Pons (tissue), 1 donor: ENCODE results near the gene POMT2.
A peak's percentile ranks its signal among the peaks of the same experiment; 100 is the strongest.
"Not testable (repeated sequence)": the region's sequence is repeated elsewhere in the genome, so short reads cannot be mapped to it uniquely, and the experiment has no call there.

Experiments used
- DNase-seq: peaks from one replicate; pipeline ENCODE4 v3.0.0-alpha.2; 2016; ENCODE audit warnings: low spot score

Gene POMT2

DNA sequence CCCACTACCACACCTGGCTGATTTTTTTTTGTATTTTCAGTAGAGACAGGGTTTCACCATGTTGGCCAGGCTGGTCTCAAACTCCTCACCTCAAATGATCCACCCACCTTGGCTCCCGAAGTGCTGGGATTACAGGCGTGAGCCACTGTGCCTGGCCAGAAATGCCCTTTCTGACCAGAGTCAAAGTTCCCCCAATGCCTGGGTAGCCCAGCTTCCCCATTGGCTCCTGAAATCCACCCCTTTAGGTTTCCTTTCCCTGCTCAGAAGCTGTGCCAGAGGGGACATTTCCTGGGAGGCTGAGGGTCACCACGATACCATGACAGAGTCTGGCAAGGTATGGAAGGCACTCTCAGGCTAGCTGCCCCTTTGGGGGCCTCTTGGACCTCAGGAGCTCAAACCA lies 3.6 kb upstream of the POMT2 start:
- no peak for DNase-seq

- DNase-seq: no peak
These were observed 2.9 kb upstream of the POMT2 start for GRCh38 chr14:77323571-77323970.

DNA sequence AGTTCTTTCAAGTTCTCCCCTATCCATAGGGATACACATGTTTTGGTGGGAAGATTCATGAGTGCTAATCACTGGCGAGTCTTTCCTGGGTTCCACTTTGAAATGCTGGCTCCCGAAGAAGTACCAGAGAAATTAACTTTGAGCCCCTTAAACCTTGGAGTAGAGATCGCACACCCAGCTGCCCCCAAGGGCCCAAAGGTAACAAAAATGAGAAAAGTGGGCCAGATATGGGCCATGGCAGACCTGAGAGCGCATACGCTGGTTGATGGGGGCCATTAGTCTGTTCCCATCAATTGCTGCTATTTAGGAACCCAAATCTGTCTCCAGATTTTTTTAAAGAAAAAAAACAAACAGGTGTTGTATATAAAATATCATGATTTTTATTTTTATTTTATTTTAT lies 2.3 kb upstream of the POMT2 start:
- DNase-seq: no peak

DNA sequence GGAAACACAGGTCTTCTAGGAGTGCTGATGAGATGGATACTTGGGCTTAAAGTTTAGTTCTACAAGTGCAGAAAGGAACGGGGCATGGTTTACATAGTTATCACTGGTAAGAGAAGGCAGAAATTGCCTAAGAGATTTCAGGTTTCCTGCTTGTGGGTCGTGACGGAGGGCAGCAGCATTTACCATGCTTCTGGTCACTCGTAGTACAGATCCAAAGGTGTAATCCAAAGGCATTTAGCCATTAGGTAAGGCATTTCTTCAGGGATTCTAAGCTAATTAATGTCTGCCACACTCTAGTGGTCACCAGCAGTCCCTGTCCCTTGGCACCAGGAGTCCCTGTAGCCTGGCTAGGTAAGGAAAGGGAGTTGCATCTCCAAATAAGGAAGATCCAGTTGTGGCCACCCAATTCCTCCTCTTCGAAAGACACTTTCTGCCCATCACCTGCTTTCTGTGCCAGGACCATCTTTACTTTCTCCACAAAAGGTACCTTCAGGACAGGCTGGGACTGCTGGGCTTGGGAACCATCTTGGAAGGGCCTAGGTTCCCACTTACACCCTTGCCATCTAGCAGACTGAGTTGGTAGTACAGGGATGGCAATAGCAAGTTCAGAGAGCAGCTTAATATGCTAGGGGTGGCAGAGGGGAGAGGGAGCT lies 1.7 kb upstream of the POMT2 start:
- DNase-seq: no peak

GRCh38 chr14:77319422-77319821 lies 1.3 kb downstream of the POMT2 start:
- peak; percentile 76 for DNase-seq

DNA sequence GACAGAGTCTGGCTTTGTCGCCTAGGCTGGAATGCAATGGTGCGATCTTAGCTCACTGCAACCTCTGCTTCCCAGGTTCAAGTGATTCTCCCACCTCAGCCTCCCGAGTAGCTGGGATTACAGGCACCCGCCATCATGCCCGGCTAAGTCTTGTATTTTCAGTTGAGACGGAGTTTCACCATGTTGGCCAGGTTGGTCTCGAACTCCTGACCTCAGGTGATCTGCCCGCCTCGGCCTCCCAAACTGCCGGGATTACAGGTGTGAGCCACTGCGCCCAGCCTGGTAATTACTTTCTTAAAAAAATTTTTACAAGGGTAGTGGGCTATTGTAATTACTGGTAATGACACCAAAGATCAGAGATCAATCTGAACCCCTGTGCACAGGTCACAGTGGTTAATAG lies 1.9 kb downstream of the POMT2 start:
- DNase-seq: not testable (repeated sequence)

DNA sequence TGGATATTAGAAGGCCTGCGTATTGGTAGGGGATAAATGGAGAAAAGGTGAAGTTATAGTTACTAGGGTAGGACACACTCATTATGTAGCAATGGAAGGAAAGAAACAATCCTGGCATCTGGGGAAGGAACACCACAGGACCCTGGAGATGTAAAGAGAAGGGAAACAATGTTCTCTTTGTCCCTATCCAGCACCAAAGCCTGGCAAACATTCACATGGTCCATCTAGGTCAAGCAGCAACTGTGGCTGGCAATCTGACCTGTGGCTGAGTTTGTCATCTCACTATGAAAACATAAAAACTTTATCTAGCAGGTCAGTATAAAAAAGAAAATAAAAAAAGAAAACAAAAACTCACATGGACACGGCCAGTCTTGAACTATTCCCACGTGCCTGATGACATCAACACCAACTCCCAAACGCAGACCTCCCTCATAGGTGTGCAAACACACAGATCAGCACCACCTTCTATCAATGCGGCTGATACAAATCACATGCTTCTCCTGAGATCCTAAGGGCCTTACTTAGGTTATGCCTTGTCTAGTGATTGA lies 2.6 kb downstream of the POMT2 start:
- DNase-seq: peak; percentile 90

DNA sequence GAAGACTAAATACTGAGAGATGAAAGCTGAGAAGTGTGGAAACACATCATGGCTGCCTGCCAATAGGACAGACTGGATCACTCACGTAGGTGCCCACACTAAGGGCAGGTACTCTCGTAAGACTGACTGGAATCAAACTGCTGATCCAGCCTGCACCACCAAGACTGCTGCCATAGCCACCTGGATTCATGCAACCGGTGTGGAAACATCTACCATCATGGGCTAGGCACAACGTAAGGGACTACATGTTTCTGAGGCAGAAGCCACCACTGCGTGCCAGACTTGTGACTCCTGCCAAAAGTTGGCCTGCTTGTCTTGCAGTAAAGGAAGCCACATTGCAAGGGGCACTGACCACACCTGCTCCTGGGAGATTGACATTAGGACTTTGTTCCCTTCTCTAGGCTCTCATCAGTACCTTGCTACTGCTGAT lies 3.8 kb downstream of the POMT2 start:
- no peak for DNase-seq

DNA sequence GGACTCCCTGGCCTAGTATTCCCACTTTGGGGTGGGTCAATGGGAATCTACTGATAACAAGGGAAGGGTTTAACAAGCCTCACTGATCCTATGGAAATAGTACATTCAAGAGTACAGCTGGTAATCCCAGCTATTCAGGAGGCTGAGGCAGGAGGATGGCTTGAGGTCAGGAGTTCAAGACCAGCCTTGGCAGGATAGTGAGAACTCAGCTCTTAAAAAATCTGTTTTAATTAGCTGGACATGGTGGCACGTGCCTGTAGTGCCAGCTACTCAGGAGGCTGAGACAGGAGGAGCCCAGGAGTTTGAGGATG lies 4.5 kb downstream of the POMT2 start:
- no peak for DNase-seq

DNA sequence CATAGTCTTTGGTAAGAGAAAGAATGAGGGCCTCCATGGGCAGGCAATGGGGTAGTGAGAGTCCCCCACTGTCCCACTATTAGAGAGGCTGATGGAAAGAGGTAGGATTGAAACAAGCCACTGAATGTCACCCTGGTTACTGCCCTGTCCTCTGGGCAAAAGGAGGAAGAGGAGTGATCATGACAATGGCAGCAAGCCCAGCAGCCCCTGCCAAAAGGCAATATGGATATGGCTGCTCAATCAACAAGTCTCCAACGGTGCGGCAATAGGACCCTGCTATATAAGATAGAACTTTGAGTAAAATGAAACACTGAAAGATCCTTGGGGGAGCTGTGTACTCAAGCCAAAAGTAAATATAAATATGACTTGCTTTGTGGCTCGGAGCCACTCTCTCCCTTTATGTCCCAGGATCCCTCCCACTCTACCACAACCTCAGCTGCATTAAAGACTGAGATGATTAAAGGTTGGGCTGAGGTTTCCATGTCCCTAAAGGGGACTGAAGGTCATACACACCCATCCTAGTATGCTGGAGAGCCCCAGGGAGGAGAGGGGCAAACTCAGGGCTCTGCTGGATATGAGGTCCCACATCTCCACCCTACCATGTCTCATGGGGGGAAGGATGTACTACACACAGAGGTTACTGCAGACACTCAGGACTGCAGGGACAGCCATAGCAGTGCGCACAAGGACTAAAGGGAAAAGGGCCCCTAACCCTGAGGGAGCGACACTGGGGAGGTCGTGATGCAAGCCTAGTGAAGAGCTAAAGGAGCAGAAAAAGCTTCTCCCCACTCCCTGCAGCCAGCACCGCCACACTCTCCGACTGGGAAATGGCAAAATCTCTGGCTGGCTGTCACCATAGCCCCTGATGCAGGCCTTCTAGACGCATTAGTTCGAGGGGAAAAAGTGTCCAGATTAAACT lies 5.9 kb downstream of the POMT2 start:
- peak; percentile 59 for DNase-seq

DNA sequence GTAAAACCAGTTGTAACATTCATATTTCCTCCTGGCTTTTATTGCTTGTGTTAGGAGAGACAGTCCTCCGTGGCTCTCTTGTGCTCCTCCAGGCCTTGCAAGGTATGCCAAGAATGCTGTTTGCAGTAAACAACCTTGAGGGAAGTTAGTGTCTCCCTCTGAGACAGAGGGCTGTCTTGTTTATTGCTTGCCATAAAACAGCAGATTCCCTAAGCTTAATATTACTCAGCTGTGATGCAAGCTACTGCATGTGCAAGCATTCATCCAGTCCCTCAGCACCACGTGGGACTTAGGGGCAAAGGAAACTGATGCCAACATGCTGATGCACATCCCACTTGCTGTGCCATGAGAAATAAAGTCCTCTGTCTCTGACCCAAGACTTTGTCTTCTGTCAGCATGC lies 6.6 kb downstream of the POMT2 start:
- DNase-seq: peak; percentile 75

DNA sequence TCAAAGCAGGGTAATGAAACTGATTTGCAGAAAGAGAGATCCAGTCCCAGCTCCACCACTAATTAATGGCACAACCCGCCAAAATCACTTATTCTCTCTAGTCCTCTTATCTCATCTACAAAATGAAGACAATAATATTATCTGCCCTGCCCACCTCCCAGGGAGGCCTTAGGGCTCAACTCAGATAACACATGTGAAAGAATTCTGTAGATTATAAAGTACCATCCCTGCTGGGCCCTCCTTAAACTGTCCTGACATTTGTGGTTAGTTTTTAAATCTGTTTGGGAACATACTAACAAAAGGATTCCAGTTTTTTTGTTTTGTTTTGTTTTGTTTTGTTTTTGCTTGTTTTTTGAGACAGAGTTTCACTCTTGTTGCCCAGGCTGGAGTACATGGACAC lies 7.3 kb downstream of the POMT2 start:
- no peak for DNase-seq

DNA sequence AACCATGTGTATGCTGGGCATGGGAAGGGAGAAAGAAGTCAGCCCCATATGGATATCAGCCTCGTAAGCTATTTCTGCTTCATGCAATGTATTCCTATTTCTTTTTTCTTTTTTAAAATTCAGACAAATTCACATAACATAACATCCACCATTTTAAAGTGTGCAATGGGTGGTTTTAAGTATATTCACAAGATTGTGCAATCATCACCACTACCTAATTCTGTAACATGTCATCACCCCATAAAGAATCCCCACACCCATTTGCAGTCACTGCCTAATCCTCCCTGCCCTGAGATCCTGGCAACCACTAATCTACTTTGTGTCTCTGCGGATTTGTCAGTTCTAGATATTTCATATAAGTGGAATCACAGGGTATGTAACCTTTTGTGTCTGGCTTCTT lies 9.5 kb downstream of the POMT2 start:
- DNase-seq: no peak

- DNase-seq: no peak
These were observed 10.7 kb downstream of the POMT2 start for GRCh38 chr14:77310026-77310425.

- no peak for DNase-seq
These were observed 11.6 kb downstream of the POMT2 start for GRCh38 chr14:77309131-77309530.

GRCh38 chr14:77306851-77307496 lies 13.7 kb downstream of the POMT2 start:
- DNase-seq: peak; percentile 90

DNA sequence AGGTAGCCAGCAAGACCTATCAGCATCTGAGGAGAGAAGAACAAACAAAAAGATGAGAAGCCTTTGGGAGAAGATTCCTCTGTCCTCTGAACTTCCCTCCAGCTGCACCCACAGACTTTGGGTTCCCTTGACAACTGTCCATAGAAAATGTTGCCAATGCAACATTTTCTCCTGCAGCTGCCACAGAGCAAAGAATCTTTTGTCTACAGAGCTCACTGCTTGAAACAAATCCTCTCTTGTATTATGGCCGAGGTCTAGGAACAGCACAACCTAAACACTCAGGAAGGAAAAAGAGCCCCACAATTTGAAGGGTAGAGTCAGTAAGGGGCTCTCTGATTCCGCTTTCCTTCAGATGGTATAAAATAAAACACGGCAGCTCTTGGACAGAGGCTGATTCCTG lies 14.3 kb downstream of the POMT2 start:
- DNase-seq: peak; percentile 99

- peak; percentile 63 for DNase-seq
These were observed 15.0 kb downstream of the POMT2 start for GRCh38 chr14:77305696-77306095.

- DNase-seq: peak; percentile 89
These were observed 17.1 kb downstream of the POMT2 start for GRCh38 chr14:77303417-77304156.

GRCh38 chr14:77302926-77303325 lies 17.8 kb downstream of the POMT2 start:
- DNase-seq: no peak

DNA sequence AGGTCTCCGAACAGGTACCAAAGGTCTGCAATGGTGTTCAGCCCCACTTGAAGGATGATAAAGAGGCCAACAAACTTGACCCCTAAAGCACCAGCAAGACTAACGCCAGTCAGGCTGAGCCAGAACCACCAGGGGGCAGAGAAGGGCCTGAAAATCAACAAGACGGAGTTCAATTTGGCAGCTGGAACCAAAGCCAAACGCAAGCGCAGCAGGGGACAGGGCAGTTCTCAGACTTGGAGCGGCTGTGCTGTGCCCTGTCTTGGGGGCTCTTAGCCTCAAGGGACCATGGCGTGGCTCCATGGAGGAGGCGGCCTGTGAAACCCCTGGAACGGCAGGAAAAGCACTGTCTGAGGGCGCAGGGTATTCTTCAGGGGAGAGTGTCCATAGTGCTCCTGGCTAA lies 19.6 kb downstream of the POMT2 start:
- peak; percentile 98 for DNase-seq

DNA sequence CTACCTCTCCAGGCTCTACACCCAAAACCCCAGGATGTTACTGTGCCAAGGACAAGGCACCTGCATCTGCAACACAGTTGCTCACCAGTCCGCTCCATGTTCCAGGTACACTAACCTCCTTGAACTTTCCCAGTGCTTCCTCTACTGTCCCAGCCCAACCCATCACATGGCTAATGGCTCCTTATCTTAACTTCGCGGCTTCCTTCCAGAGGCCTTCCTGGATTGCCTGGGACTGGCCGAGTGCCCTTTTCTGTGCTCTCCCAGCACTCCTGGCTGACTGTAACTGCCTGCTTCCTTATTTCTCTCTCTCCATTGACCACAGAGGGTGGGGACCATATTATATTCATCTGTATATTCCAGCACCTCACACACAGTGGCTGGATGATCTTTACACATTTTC lies 20.9 kb downstream of the POMT2 start:
- no peak for DNase-seq
